Right lobe of liver (tissue), 6 donors: ENCODE measurements around the gene ALK. TPM values are rescaled to one million over a fixed set of nuclear protein-coding genes. Genes with fewer than 3 reads are reported as not detected.

Experiments
- ATAC-seq, 4 donors: fragments of 200-7000 bp; cut with Tn5 transposase; one replicate each; pipeline ENCODE4 v1.9.1; 2020; ENCODE audit warnings: mild to moderate bottlenecking in 4 of 4, moderate library complexity in 4 of 4
- DNase-seq, 3 donors: peaks; one replicate each; pipeline ENCODE4 v3.0.0-alpha.2; 2020
- H3K27ac ChIP-seq, 3 donors: fragments of 200-600 bp; one replicate each; pipeline ENCODE4 v1.8.0; 2022
- H3K27me3 ChIP-seq, 2 donors: fragments of 200-600 bp; one replicate each; pipeline ENCODE4 v1.8.0; 2022
- H3K36me3 ChIP-seq, 4 donors: fragments of 200-600 bp; sonication (generic) in 1 of 4; one replicate each; pipeline versions ENCODE4 v1.5.1 to v1.8.0; 2017 to 2022; ENCODE audit warnings: control low read depth in 1 of 4
- H3K4me1 ChIP-seq, 4 donors: fragments of 200-600 bp; sonication (generic) in 1 of 4; one replicate each; pipeline versions ENCODE4 v1.5.1 to v1.8.0; 2017 to 2022; ENCODE audit warnings: control low read depth in 1 of 4
- H3K4me3 ChIP-seq, 3 donors: fragments of 200-600 bp; one replicate each; pipeline ENCODE4 v1.8.0; 2022
- H3K9me3 ChIP-seq, 4 donors: fragments of 200-600 bp; sonication (generic) in 1 of 4; one replicate each; pipeline versions ENCODE4 v1.5.1 to v1.8.0; 2017 to 2022; ENCODE audit warnings: control low read depth in 1 of 4
- POLR2A ChIP-seq: fragments of 450-650 bp; IDR thresholded peaks from one replicate; pipeline ENCODE4 v1.6.1; 2017; ENCODE audit warnings: antibody characterized with exemption, mild to moderate bottlenecking
- WGBS: methylation state at CpG from one replicate; pipeline ENCODE4 v1.1.6; 2018; ENCODE audit warnings: low coverage, low lambda C conversion rate; ENCODE audit not compliant: insufficient coverage; ENCODE audit errors: missing lambda C conversion rate; 5-methylcytosine and 5-hydroxymethylcytosine counted together
- intact Hi-C, 2 donors: fragments of 100-400 bp; cut with DNase I; formaldehyde crosslinking; loops; one replicate each; pipeline versions ENCODE4 v1.11.2 to v1.14.1; 2022
- total RNA-seq, 6 experiments: library from RNA; depleted of rRNA in 2 of 6; stranded (reverse); fragments of >200 nt in 2 of 6; fragmentation: NEBNext Ultra II Directional in 3 of 6; extraction: Animal tissue kit (Norgen Biotek cat#: 25700) in 3 of 6; gene quantifications; one replicate each; pipeline versions ENCODE4 v1.1.0 to v1.2.4, GENCODE V29; 2016 to 2023
- TF ChIP-seq, protein P1 (sequence below), 4 donors: fragments of 200-600 bp in 3 of 4; fragments of 450-650 bp in 1 of 4; IDR thresholded peaks; one replicate each; pipeline versions ENCODE4 v1.5.1 to v1.8.0; 2016 to 2022; ENCODE audit warnings: antibody characterized with exemption in 4 of 4, mild to moderate bottlenecking in 2 of 4
- donor health status: DM: no; HTN: yes; CAD: no.
- donor health status: DM: no; HTN: no; CAD: no.
- donor health status: DM: no; HTN: no; CAD: no.
- donor health status: DM: no; HTN: yes; CAD: no.
- donor health status: DM: no; HTN: yes; CAD: no.

The ALK gene
- total RNA-seq, 6 experiments from 2014 or later: 0.04 to 0.06 TPM; not detected in 4

DNA sequence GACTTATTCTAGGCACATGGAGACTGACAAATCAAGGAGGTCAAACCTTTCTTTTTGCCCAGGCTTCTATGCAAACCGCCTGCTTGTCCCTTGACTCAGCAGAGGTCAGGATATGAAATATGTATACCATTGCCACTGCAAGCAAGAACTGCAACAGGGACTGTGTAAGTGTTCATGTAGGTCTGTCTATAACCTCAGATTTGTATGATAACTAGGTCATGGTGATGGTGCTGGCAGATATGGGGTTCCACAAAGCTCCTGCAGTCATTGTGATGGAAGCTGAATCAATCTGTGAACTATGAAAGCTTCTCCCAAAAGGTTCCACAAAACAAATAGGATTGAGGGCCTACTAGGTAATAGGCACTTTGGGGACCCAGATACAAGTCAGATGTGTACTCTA lies 489.9 kb downstream of the ALK start:
- H3K27me3 ChIP-seq: no peaks in the 10 kb centered on the region
- H3K36me3 ChIP-seq: no peaks in the 10 kb centered on the region
- TF ChIP-seq POLR2A: no peak
- no peaks in the 10 kb centered on the region for H3K9me3 ChIP-seq
- H3K4me1 ChIP-seq: no peaks in the 10 kb centered on the region
- intact Hi-C loops: no loop called here
- no peak for ATAC-seq
- no peak overlapping the region for H3K4me3 ChIP-seq
- no CpG with 5 or more reads among the region's 1 CpG for WGBS
- no peak overlapping the region for H3K27ac ChIP-seq
- no peak for DNase-seq

DNA sequence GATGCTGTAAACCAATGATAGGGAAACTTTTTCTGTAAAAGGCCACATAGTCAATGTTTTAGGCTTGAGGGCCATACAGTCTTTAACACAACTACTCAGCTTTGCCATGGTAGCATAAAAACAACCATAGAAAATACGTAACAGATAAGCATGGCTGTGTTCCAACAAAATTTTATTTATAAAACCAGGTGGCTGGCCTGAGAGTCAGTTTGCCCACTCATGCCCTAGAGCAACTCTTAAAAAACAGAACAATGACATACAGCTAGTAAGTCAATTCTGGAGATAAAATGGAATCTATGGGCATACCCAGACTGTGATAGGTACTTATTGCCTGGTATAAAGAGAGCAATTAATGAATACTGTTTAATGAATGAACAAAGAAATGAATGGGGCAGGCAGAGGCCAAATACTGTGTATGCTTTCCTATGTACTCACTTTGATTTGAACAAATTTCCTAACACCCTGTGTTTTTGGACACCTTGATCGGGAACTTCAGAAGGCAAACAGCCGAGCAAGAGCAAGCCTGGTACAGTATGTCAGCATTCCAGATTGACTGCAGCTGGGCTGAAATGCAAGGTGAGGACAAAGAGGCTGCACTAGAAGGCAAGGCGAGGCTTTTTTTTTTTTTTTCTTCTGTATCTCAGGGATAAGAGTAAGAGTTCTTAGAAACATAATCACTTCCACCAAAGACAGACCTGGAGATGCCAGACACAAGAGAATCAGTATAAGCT lies 490.8 kb downstream of the ALK start:
- 46% methylated on average over 4 of the region's 4 CpGs for WGBS

DNA sequence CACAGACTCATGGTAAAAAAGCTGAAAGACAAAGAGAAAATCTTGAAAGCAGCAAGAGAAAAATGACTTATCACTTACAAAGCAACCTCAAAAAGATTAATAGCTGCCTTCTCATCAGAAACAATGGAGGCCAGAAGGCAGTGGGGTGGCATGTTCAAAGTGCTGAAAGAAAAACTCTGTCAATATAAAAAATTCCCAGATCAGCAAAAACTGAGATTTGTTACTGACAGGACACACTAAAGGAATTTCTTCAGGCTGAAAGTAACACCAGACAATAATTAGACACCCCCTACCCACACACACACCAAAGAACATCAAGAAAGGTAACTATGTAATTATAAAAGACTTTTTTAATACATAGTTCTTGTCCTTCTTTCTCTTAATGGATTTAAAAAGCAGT lies 495.0 kb downstream of the ALK start:
- Histone ChIP-seq H3K9me3 (no peaks in the 10 kb centered on the region), H3K27me3 (no peaks in the 10 kb centered on the region), H3K36me3 (no peaks in the 10 kb centered on the region), H3K4me1 (no peaks in the 10 kb centered on the region), H3K27ac (no peak overlapping the region), H3K4me3 (no peak overlapping the region)
- no peak for ATAC-seq
- intact Hi-C loops: no loop called here
- no peak for DNase-seq
- no peak for TF ChIP-seq POLR2A
- TF ChIP-seq, protein P1, sequence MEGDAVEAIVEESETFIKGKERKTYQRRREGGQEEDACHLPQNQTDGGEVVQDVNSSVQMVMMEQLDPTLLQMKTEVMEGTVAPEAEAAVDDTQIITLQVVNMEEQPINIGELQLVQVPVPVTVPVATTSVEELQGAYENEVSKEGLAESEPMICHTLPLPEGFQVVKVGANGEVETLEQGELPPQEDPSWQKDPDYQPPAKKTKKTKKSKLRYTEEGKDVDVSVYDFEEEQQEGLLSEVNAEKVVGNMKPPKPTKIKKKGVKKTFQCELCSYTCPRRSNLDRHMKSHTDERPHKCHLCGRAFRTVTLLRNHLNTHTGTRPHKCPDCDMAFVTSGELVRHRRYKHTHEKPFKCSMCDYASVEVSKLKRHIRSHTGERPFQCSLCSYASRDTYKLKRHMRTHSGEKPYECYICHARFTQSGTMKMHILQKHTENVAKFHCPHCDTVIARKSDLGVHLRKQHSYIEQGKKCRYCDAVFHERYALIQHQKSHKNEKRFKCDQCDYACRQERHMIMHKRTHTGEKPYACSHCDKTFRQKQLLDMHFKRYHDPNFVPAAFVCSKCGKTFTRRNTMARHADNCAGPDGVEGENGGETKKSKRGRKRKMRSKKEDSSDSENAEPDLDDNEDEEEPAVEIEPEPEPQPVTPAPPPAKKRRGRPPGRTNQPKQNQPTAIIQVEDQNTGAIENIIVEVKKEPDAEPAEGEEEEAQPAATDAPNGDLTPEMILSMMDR (IDR thresholded peaks at IDR 0.05): no peak

More for the DNA sequence above, 490.8 kb downstream of the ALK start:
- Histone ChIP-seq H3K36me3 (no peaks in the 10 kb centered on the region), H3K4me1 (no peaks in the 10 kb centered on the region), H3K27ac (no peak overlapping the region), H3K27me3 (no peaks in the 10 kb centered on the region), H3K4me3 (no peak overlapping the region), H3K9me3 (no peaks in the 10 kb centered on the region)
- ATAC-seq (no peak), DNase-seq (no peak)
- TF ChIP-seq POLR2A: no peak
- TF ChIP-seq, protein P1 (IDR thresholded peaks at IDR 0.05): no peak
- intact Hi-C loops: no loop called here

DNA sequence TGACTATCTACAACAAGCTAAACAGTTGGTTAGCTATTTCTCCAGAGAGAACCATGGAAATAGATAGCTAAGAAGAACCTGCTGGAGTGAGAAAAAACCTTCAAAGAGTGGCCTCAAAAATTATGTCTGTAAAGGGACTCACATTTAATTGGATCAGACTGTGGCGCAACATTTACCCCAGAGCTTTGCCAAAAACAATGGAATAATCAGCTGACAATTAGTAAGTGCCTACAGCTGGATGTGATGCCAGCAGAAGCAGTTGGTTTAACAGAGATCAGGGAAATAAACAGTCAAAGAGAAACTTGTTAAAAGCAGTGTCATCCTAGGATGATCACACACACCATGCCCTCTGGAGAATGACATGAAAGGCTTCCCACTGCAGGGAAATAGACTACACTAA lies 495.5 kb downstream of the ALK start:
- H3K36me3 ChIP-seq: no peaks in the 10 kb centered on the region
- 88% methylated on average over 1 of the region's 1 CpG for WGBS
- DNase-seq: no peak

DNA sequence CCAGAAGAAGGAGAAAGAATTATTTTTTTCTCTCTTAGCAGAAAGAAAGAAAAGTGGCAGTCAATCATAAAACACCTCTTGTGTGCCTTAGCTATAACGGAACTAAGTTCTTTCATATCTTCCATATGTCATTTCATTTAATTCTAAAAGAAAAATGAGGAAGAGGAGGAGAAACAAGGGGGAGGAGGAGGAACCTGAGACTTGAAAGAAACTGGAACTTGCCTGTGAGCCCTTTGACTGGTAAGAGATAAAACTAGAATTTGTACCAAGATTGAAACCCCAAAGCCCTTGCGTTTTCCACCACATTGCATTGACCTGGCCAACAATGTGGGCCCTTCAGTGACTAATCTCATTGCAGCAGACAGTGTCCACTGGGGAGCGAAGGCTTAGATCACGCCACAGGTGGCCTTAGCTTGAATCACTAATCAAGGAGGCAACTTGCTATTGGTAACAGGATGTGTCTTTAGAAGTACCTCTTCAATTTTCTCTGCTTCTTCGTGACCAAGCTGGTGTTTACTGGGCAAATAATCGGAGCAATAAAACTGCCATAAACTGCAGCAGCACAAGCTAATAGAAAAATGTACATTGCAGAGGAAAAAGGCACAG lies 498.2 kb downstream of the ALK start:
- 48% methylated on average over 6 of the region's 6 CpGs for WGBS
- H3K4me3 ChIP-seq: no peak overlapping the region
- TF ChIP-seq POLR2A: no peak
- TF ChIP-seq, protein P1 (IDR thresholded peaks at IDR 0.05): no peak
- H3K4me1 ChIP-seq: no peaks in the 10 kb centered on the region
- no peaks in the 10 kb centered on the region for H3K27me3 ChIP-seq
- H3K27ac ChIP-seq: no peak overlapping the region
- no peaks in the 10 kb centered on the region for H3K9me3 ChIP-seq
- intact Hi-C loops: no loop called here
- DNase-seq (no peak), ATAC-seq (no peak)
- H3K36me3 ChIP-seq: no peaks in the 10 kb centered on the region

More for the DNA sequence above, 495.5 kb downstream of the ALK start:
- Histone ChIP-seq H3K27ac (no peak overlapping the region), H3K27me3 (no peaks in the 10 kb centered on the region), H3K4me1 (no peaks in the 10 kb centered on the region), H3K9me3 (no peaks in the 10 kb centered on the region), H3K4me3 (no peak overlapping the region)
- no peak for TF ChIP-seq POLR2A
- TF ChIP-seq, protein P1 (IDR thresholded peaks at IDR 0.05): no peak
- no peak for ATAC-seq
- intact Hi-C loops: no loop called here
